Liver (tissue), 9 donors: ENCODE results near the gene SEMA6D. TPM values are rescaled to one million over a fixed set of nuclear protein-coding genes. Genes with fewer than 3 reads are reported as not detected.

ENCODE experiments used
- DNase-seq: peaks from one replicate; pipeline ENCODE4 v3.0.0-alpha.2; 2017; ENCODE audit warnings: low spot score
- H3K27ac ChIP-seq, 2 donors: one replicate each; pipeline ENCODE4 v1.7.0; 2013; ENCODE audit warnings: inconsistent platforms in 2 of 2, low read length in 2 of 2, control low read depth in 1 of 2, low read depth in 1 of 2, mild to moderate bottlenecking in 1 of 2
- H3K27me3 ChIP-seq, 4 donors: one replicate each; pipeline versions ENCODE4 v1.6.1 to v1.7.0; 2013; ENCODE audit warnings: low read length in 3 of 4, inconsistent platforms in 1 of 4, mild to moderate bottlenecking in 1 of 4, moderate library complexity in 1 of 4; ENCODE audit not compliant: control insufficient read depth in 4 of 4, insufficient read depth in 4 of 4
- H3K36me3 ChIP-seq, 4 donors: one replicate each; pipeline versions ENCODE4 v1.6.1 to v1.7.0; 2013; ENCODE audit warnings: low read length in 3 of 4, mild to moderate bottlenecking in 3 of 4, low read depth in 1 of 4, moderate library complexity in 1 of 4; ENCODE audit not compliant: control insufficient read depth in 4 of 4, insufficient read depth in 3 of 4
- H3K4me1 ChIP-seq, 4 donors: one replicate each; pipeline versions ENCODE4 v1.6.1 to v1.7.0; 2013; ENCODE audit warnings: low read length in 3 of 4, mild to moderate bottlenecking in 3 of 4, moderate library complexity in 1 of 4; ENCODE audit not compliant: control insufficient read depth in 4 of 4, insufficient read depth in 4 of 4
- H3K4me3 ChIP-seq, 3 donors: one replicate each; pipeline versions ENCODE4 v1.6.1 to v1.7.0; 2013; ENCODE audit warnings: low read length in 3 of 3, control low read depth in 1 of 3, low read depth in 1 of 3, mild to moderate bottlenecking in 1 of 3
- H3K9ac ChIP-seq, 2 donors: one replicate each; pipeline ENCODE4 v1.7.0; 2013; ENCODE audit warnings: low read length in 2 of 2, mild to moderate bottlenecking in 2 of 2, moderate library complexity in 2 of 2, control low read depth in 1 of 2, low read depth in 1 of 2
- H3K9me3 ChIP-seq, 4 donors: one replicate each; pipeline versions ENCODE4 v1.6.1 to v1.7.0; 2013; ENCODE audit warnings: low read length in 3 of 4; ENCODE audit not compliant: control insufficient read depth in 4 of 4
- ATF3 ChIP-seq: IDR thresholded peaks from 2 replicates; pipeline ENCODE4 v1.6.1; 2016; ENCODE audit warnings: antibody characterized with exemption
- CTCF ChIP-seq: fragments of 150-350 bp; IDR thresholded peaks from 2 replicates; pipeline ENCODE4 v1.5.1; 2017; ENCODE audit warnings: improper control_type of control experiment, low read depth, low read length; ENCODE audit not compliant: missing input control
- EGR1 ChIP-seq, 2 donors: IDR thresholded peaks; 2 replicates each; pipeline ENCODE4 v1.6.1; 2016 to 2018; ENCODE audit warnings: antibody characterized with exemption in 2 of 2, low read depth in 2 of 2
- FOXA1 ChIP-seq: IDR thresholded peaks from 2 replicates; pipeline ENCODE4 v1.6.1; 2016; ENCODE audit warnings: antibody characterized with exemption
- FOXA2 ChIP-seq: IDR thresholded peaks from 2 replicates; pipeline ENCODE4 v1.6.1; 2016; ENCODE audit warnings: antibody characterized with exemption
- GABPA ChIP-seq, 2 donors: IDR thresholded peaks in 1 of 2; conservative IDR thresholded peaks in 1 of 2; 2 replicates each; pipeline ENCODE4 v1.6.1; 2016; ENCODE audit warnings: antibody characterized with exemption in 2 of 2, mild to moderate bottlenecking in 1 of 2, moderate library complexity in 1 of 2
- HNF4A ChIP-seq, 2 donors: conservative IDR thresholded peaks; 2 replicates each; pipeline ENCODE4 v1.6.1; 2016; ENCODE audit warnings: antibody characterized with exemption in 2 of 2, mild to moderate bottlenecking in 2 of 2
- HNF4G ChIP-seq: IDR thresholded peaks from 2 replicates; pipeline ENCODE4 v1.6.1; 2016; ENCODE audit warnings: antibody characterized with exemption
- JUND ChIP-seq, 2 donors: IDR thresholded peaks; 2 replicates each; pipeline ENCODE4 v1.6.1; 2016; ENCODE audit warnings: antibody characterized with exemption in 2 of 2
- MAX ChIP-seq: IDR thresholded peaks from 2 replicates; pipeline ENCODE4 v1.6.1; 2016; ENCODE audit warnings: antibody characterized with exemption
- NR2F2 ChIP-seq: IDR thresholded peaks from 2 replicates; pipeline ENCODE4 v1.6.1; 2016; ENCODE audit warnings: antibody characterized with exemption
- RAD21 ChIP-seq, 2 donors: IDR thresholded peaks; 2 replicates each; pipeline ENCODE4 v1.6.1; 2016; ENCODE audit warnings: antibody characterized with exemption in 2 of 2, mild to moderate bottlenecking in 2 of 2
- REST ChIP-seq: IDR thresholded peaks from 2 replicates; pipeline ENCODE4 v1.6.1; 2016; ENCODE audit warnings: antibody characterized with exemption, mild to moderate bottlenecking
- RXRA ChIP-seq, 2 donors: IDR thresholded peaks; 2 replicates each; pipeline ENCODE4 v1.6.1; 2017 to 2018; ENCODE audit warnings: antibody characterized with exemption in 2 of 2, mild to moderate bottlenecking in 1 of 2
- TAF1 ChIP-seq: conservative IDR thresholded peaks from 2 replicates; pipeline ENCODE4 v1.6.1; 2016; ENCODE audit warnings: antibody characterized with exemption, mild to moderate bottlenecking
- YY1 ChIP-seq: IDR thresholded peaks from 2 replicates; pipeline ENCODE4 v1.6.1; 2016; ENCODE audit warnings: antibody characterized with exemption, mild to moderate bottlenecking
- ZBTB33 ChIP-seq: IDR thresholded peaks from 2 replicates; pipeline ENCODE4 v1.6.1; 2016; ENCODE audit warnings: antibody characterized with exemption
- WGBS: extraction: QIAGEN DNeasy Blood & Tissue Kit; methylation state at CpG from one replicate; pipeline ENCODE4 v1.1.7; 2013; 5-methylcytosine and 5-hydroxymethylcytosine counted together
- polyA plus RNA-seq, 2 donors: library from polyadenylated mRNA; stranded (reverse) in 1 of 2; unstranded in 1 of 2; fragments of 200-250 nt in 1 of 2; fragments of >200 nt in 1 of 2; fragmentation: Nextera tagmentation in 1 of 2; extraction: Ambion mirVana in 1 of 2; gene quantifications; one replicate each; pipeline versions ENCODE4 v1.2.1 to v1.2.3, GENCODE V29; 2013 to 2015
- total RNA-seq, 2 donors: library from RNA; depleted of rRNA; stranded (reverse); fragments of >200 nt; gene quantifications; one replicate each; pipeline ENCODE4 v1.2.3, GENCODE V29; 2014
- donor health status: healthy.
- donor health status: healthy.
- donor health status: healthy.
- donor health status: healthy.
- donor health status: healthy.

SEMA6D gene
- total and polyA plus RNA-seq, 4 donors, result 1.0 to 4.5 (median 3.1) TPM

- no peak for DNase-seq
- H3K9ac ChIP-seq, result no peak overlapping the region
- TF ChIP-seq HNF4G, result no peak
- TF ChIP-seq FOXA1, result no peak
- TF ChIP-seq NR2F2, result no peak
- no peak for TF ChIP-seq JUND (IDR thresholded peaks at IDR 0.05)
- TF ChIP-seq ZBTB33, result no peak
- no peak for TF ChIP-seq RXRA (IDR thresholded peaks at IDR 0.05)
- TF ChIP-seq REST, result no peak
- no peak for TF ChIP-seq YY1
- no peak for TF ChIP-seq TAF1
- WGBS, result 42% methylated on average over 1 of the region's 1 CpG
- no peaks in the 10 kb centered on the region for H3K9me3 ChIP-seq
- H3K4me3 ChIP-seq, result no peak overlapping the region
- no peak overlapping the region for H3K27ac ChIP-seq
- no peaks in the 10 kb centered on the region for H3K36me3 ChIP-seq
- H3K27me3 ChIP-seq, result no peaks in the 10 kb centered on the region
- no peaks in the 10 kb centered on the region for H3K4me1 ChIP-seq
These were observed 93.9 kb downstream of the SEMA6D start for GRCh38 chr15:47811172-47811571.

- 64% methylated on average over 4 of the region's 4 CpGs for WGBS
- no peak overlapping the region for H3K4me3 ChIP-seq
- DNase-seq, result no peak
- H3K4me1 ChIP-seq, result no peaks in the 10 kb centered on the region
- H3K36me3 ChIP-seq, result no peaks in the 10 kb centered on the region
- H3K9me3 ChIP-seq, result no peaks in the 10 kb centered on the region
- H3K27ac ChIP-seq, result no peak overlapping the region
- no peak for TF ChIP-seq TAF1
- no peak for TF ChIP-seq HNF4G
- no peak for TF ChIP-seq RXRA (IDR thresholded peaks at IDR 0.05)
- TF ChIP-seq ATF3, result no peak
- no peak for TF ChIP-seq ZBTB33
- TF ChIP-seq EGR1 (IDR thresholded peaks at IDR 0.05; ENCODE audit: low read depth in 2 of 2), result no peak
- no peak for TF ChIP-seq FOXA2
- TF ChIP-seq HNF4A (conservative IDR thresholded peaks at IDR 0.05), result no peak
- TF ChIP-seq GABPA (IDR thresholded peaks at IDR 0.05 in 1 of 2, conservative IDR thresholded peaks at IDR 0.05 in 1 of 2), result no peak
- no peak for TF ChIP-seq REST
- no peak for TF ChIP-seq NR2F2
- no peak for TF ChIP-seq CTCF
- no peak for TF ChIP-seq MAX
- TF ChIP-seq RAD21 (IDR thresholded peaks at IDR 0.05), result no peak
- TF ChIP-seq JUND (IDR thresholded peaks at IDR 0.05), result no peak
- no peaks in the 10 kb centered on the region for H3K27me3 ChIP-seq
- H3K9ac ChIP-seq, result no peak overlapping the region
These were observed 95.2 kb downstream of the SEMA6D start for GRCh38 chr15:47812470-47812999.
